NCI-H345 (cell line): ENCODE results near the gene RAB41.
"Not testable (repeated sequence)": the region's sequence is repeated elsewhere in the genome, so short reads cannot be mapped to it uniquely, and the experiment has no call there.

ENCODE experiments used
- DNase-seq: peaks from one replicate; lab custom pipeline; 2025; lab: John Stamatoyannopoulos, UW

Gene RAB41

GRCh38 chrX:70281951-70282350 lies at the start of gene RAB41:
Gene RAB41, plus strand, starts transcription at chrX:70282172. Its CDS starts 46 bp downstream, at chrX:70282218.
- no peak for DNase-seq

GRCh38 chrX:70234355-70234754 lies 47.6 kb upstream of the RAB41 start, which contains the start of gene AWAT1:
Gene AWAT1, plus strand, starts transcription at chrX:70234655. Its CDS starts 41 bp downstream, at chrX:70234696.
- no peak for DNase-seq

- no peak for DNase-seq
These were observed 41.2 kb upstream of the RAB41 start for GRCh38 chrX:70240751-70241150.

GRCh38 chrX:70241501-70241900 lies 40.5 kb upstream of the RAB41 start:
- DNase-seq: no peak

- not testable (repeated sequence) for DNase-seq
These were observed 38.4 kb upstream of the RAB41 start for GRCh38 chrX:70243601-70244000.

GRCh38 chrX:70244881-70245280 lies 37.1 kb upstream of the RAB41 start:
- no peak for DNase-seq

- DNase-seq: no peak
These were observed 34.7 kb upstream of the RAB41 start for GRCh38 chrX:70247252-70247651.

- DNase-seq: no peak
These were observed 29.5 kb upstream of the RAB41 start for GRCh38 chrX:70252491-70252890.

GRCh38 chrX:70253377-70254062 lies 28.5 kb upstream of the RAB41 start:
- no peak for DNase-seq

- no peak for DNase-seq
These were observed 27.9 kb upstream of the RAB41 start for GRCh38 chrX:70254063-70254400.

- DNase-seq: no peak
These were observed 27.1 kb upstream of the RAB41 start for GRCh38 chrX:70254909-70255308.

- no peak for DNase-seq
These were observed 26.5 kb upstream of the RAB41 start for GRCh38 chrX:70255452-70255851.

- DNase-seq: no peak
These were observed 24.3 kb upstream of the RAB41 start for GRCh38 chrX:70257423-70258288.

- no peak for DNase-seq
These were observed 21.9 kb upstream of the RAB41 start, which contains the start of gene P2RY4 for GRCh38 chrX:70260104-70260503. Gene P2RY4, minus strand, starts transcription at chrX:70260204. Its CDS starts 580 bp downstream, at chrX:70259624.

- peak; percentile 62 for DNase-seq
These were observed 18.9 kb upstream of the RAB41 start for GRCh38 chrX:70262952-70263567.

GRCh38 chrX:70264784-70265183 lies 17.2 kb upstream of the RAB41 start:
- no peak for DNase-seq

GRCh38 chrX:70268034-70268433 lies 13.9 kb upstream of the RAB41 start, which contains the start of gene ARR3:
Gene ARR3, plus strand, starts transcription at chrX:70268334. Its CDS starts 1,052 bp downstream, at chrX:70269386.
- no peak for DNase-seq

GRCh38 chrX:70274029-70274428 lies 7.9 kb upstream of the RAB41 start:
- not testable (repeated sequence) for DNase-seq

- no peak for DNase-seq
These were observed 2.9 kb upstream of the RAB41 start for GRCh38 chrX:70279081-70279480.

- DNase-seq: no peak
These were observed 1.4 kb upstream of the RAB41 start for GRCh38 chrX:70280573-70280972.

GRCh38 chrX:70289168-70289792 lies 7.3 kb downstream of the RAB41 start:
- DNase-seq: no peak
